NCI-H2227 (cell line): ENCODE measurements around the gene LRRC7.
A peak's percentile ranks its signal among the peaks of the same experiment; 100 is the strongest.

ENCODE experiments used
- DNase-seq: peaks from one replicate; lab custom pipeline; 2025; ENCODE audit not compliant: unreplicated experiment; lab: John Stamatoyannopoulos, UW

Gene LRRC7

DNA sequence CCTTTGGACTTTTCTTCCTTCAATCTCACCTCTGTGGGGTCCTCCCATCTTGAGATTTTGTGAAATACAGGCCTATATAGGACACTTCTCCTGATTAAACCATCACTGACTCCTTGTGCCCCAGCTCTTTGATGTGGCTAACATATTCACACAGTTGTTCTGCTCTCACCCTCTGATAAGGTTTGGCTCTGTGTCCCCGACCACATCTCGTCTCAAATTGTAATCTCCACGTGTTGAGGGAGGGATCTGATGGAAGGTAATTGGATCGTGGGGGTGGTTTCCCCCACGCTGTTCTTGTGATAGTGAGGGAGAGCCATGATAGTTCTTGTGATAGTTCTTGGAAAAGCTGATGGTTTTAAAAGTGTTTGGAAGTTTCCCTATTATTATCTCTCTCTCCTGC lies 19.7 kb downstream of the LRRC7 start:
- DNase-seq: no peak

GRCh38 chr1:69589799-69590198 lies 22.1 kb downstream of the LRRC7 start:
- no peak for DNase-seq

- no peak for DNase-seq
Measured at GRCh38 chr1:69592341-69592740, 24.6 kb downstream of the LRRC7 start.

DNA sequence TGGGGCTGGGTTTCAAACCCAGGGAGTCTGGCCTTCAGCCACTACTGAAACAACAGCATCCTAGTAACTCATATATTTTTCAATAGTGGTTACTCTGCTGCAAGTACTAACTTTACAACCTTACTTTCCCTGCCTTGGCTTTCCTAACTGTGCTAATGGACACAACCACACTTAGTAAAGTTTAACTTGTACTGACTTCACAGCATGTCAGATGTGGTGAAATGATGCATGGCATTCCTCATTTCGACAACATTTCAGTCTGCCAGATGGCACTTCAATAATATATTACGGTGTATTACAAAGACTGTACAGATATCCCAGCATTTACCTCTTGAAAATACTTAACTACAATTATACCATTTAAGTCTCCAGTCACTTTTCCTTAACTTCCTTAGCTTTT lies 27.8 kb downstream of the LRRC7 start:
- DNase-seq: no peak

GRCh38 chr1:69611316-69611715 lies 43.6 kb downstream of the LRRC7 start:
- no peak for DNase-seq

- DNase-seq: no peak
Measured at GRCh38 chr1:69613414-69613813, 45.7 kb downstream of the LRRC7 start.

- no peak for DNase-seq
Measured at GRCh38 chr1:69638673-69639072, 71.0 kb downstream of the LRRC7 start.

GRCh38 chr1:69639159-69639558 lies 71.4 kb downstream of the LRRC7 start:
- no peak for DNase-seq

DNA sequence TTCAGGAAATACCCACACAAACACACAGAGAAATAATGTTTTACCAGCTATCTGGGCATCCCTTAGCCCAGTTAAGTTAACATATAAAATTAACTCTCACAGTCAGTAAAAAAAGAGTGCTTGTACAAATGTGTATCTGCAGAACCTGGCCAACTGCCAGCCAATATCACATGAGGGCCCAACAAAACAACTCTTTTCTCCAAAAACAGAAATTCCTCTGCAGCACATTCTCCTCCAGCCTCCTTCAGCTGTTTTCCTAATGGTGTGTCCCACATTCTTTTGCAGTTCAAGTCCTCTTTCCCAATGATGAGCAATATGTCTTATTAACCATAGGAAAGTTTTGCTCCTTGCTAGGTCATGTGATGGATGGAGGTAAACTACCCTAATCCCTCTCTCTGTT lies 75.5 kb downstream of the LRRC7 start:
- DNase-seq: no peak

GRCh38 chr1:69645477-69645876 lies 77.8 kb downstream of the LRRC7 start:
- DNase-seq: no peak

- DNase-seq: no peak
Measured at GRCh38 chr1:69648486-69648885, 80.8 kb downstream of the LRRC7 start.

DNA sequence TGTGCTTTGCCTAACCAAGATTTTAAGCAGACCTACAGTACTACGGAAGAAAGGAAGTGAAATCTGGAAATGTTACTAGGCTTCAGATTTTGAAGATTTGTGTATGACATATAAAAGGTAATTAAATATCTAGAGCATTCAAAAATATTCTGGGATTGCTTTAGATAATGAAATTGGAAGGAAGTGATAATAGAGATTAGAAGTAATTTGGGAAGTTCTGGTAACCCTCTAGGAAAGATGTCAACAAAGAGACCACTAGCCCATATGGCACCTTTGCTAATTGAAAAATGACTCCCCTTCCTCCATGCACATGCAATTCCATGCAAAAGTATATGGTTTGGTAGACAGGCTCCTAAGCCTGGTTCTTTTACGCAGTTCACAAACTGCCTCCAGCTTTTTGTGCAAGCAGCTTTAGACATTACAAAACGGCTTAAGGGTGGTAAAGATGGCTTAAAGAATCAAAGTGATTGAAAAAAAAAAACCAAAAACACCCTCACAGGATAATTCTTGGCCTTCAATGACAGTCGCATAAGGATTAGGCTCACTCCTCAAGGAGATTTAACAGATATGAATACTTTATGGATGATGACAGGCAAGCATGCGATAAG lies 81.8 kb downstream of the LRRC7 start:
- DNase-seq: no peak

GRCh38 chr1:69650779-69651178 lies 83.1 kb downstream of the LRRC7 start:
- DNase-seq: no peak

DNA sequence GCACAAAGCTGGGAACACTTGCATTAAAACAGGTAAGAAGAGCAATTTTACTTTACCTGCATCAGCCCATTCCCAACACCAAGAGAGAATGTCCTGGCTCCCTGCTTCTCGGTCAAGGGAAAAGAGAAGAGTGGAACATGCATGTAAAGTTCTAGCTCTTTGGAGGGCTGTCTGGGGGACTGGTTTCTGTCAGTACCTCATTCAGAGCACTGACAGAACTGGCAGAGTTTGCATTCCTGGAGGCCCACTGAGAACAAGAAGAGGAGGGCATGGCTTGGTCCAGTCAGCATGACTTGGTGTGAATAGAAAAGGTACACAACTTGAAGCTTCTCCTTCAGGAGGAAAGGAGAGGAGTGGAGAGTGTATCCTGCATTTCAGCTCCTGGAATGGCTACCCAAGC lies 83.9 kb downstream of the LRRC7 start:
- DNase-seq: no peak

DNA sequence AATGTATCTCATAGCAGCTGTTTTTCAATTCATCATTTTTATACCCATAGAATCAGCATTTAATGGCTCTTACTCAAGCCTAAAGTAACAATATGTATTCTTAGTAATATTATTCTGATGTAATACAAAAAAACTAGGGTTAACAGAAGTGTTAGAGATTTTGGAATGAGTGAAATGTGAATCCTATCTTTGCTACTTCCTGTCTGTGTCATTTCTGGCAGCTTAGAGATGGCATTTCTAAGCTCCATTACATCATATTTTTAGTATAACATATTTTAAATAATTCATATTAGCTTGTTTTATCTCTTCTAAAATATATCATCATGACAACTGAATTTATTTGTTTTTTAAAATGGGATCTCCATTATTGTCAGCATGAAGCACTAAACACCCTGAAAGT lies 90.2 kb downstream of the LRRC7 start:
- DNase-seq: no peak

DNA sequence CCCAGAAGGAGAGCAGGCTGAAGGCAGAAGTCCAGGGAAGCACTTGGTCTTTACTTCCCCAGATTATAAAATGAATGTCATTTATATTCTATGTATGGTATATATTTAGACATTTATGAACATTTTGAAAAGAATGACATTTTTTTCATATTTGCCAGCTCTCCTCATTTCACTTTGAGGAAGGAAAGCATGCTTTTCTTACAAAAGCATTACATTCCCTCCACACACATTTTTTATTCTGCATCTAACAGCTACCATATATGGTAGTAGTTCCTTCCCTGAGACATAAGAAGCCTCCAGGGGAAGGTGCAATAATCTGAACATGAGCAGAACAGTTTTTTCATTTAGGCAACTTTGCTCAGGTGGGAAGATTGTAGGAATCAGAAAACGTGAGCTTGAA lies 94.0 kb downstream of the LRRC7 start:
- DNase-seq: no peak

- no peak for DNase-seq
Measured at GRCh38 chr1:69662321-69662720, 94.6 kb downstream of the LRRC7 start.

DNA sequence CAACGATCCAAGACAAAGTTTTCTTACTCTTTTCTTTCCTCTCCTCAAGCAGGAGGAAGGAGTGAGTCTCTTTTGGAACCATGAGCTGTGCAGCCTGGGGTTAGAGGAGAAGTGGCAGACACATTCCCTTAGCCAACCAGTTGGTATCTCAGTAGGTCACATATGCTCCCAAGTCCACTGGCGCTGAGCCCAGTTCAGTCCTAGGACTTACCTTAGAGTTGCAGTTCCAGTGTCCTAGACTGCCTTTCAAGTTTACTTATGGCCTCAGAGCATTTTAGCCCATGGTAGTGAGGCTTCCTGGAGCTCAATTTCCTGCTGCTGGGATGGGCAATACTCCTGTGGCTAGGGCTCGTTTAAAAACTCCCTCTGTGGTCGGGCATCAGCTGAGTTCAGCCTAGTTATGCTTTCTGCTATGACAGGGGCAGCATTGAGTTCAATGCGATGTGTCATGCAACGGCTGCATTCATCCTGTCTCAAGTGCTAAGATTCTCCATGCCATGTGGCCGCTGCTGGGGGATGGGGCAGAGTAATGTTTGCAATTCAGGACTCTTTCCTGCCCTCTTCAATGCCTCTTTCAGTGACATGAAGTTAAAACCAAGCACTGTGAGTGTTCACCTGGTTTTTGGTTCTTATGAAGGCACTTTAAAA lies 103.8 kb downstream of the LRRC7 start:
- DNase-seq: no peak

DNA sequence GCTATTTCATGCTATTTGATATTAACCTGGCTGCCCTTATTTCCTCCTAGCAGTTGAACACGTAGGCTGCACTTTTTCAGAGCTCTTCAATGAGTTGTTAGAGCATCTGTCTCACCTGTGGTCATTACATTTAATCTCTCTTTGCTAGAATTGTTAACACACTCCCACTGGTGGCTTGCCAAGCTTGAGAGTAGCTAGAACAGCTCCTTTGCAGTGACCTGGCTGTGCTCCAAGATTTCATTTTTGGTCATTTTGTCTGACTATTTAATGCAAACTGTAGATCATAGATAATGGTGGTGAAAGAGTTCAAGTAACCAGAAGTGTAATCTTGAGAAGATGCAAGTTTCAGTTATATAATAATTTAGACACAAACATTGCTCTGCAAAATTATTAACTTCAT lies 105.6 kb downstream of the LRRC7 start:
- DNase-seq: peak; percentile 8

GRCh38 chr1:69679965-69680364 lies 112.2 kb downstream of the LRRC7 start:
- DNase-seq: no peak

DNA sequence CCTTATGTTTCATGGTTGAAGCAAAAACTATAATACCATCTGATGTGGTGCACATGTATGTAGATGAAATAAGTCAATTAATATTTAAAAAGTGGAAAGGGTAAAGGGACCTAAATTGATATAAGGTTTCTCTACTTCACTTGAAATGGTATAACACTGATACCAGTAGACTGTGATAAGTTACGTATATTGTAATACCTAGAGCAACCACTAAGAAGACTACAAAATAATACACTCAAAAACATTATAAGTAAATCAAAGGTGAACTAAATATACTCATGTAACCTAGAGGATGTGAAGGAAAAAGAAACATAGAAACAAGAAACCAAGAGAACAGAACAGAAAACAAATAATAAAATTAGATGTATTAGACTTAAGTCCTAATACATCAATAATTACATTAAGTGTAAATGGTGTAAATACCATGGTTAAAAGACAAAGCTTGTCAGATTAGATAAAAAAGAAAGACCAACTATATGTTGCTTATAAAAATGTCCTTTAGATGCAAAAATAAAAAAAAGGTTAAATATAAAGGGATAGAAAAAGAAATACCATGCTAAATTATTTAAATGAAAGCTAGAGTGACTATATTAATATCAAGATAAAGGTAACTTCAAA lies 118.8 kb downstream of the LRRC7 start:
- DNase-seq: no peak

DNA sequence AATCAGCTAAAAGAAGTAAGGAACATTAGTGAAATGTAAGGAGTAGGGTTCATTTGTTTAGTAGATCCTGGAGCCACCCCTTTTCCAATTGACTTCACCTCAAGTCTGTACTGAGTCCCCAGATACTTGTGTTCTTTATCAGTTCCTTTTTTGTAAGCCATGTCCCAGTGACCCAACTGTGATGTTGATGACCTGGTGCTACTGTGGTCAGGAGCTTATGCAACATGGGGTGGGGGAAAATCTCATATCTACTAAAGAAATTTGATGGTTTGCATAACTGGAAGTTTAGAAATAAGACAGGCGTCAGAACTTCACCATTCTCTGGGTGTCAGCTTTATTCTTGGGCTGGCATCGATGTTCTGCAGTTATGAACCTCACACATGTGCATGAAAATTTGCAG lies 120.5 kb downstream of the LRRC7 start:
- no peak for DNase-seq

GRCh38 chr1:69691179-69691578 lies 123.5 kb downstream of the LRRC7 start:
- DNase-seq: no peak
